IPS DF 4.7 (cell line): ENCODE measurements around the gene NR1H3.

Experiments used
- DNase-seq: peaks from one replicate; pipeline ENCODE4 v3.0.0-alpha.2; 2013; ENCODE audit warnings: low spot score; ENCODE audit errors: extremely low read depth

Gene NR1H3

GRCh38 chr11:47269829-47270305 lies 12.1 kb downstream of the NR1H3 start, which contains the start of gene MADD:
Gene MADD, plus strand, starts transcription at chr11:47270133.
- no peak for DNase-seq

DNA sequence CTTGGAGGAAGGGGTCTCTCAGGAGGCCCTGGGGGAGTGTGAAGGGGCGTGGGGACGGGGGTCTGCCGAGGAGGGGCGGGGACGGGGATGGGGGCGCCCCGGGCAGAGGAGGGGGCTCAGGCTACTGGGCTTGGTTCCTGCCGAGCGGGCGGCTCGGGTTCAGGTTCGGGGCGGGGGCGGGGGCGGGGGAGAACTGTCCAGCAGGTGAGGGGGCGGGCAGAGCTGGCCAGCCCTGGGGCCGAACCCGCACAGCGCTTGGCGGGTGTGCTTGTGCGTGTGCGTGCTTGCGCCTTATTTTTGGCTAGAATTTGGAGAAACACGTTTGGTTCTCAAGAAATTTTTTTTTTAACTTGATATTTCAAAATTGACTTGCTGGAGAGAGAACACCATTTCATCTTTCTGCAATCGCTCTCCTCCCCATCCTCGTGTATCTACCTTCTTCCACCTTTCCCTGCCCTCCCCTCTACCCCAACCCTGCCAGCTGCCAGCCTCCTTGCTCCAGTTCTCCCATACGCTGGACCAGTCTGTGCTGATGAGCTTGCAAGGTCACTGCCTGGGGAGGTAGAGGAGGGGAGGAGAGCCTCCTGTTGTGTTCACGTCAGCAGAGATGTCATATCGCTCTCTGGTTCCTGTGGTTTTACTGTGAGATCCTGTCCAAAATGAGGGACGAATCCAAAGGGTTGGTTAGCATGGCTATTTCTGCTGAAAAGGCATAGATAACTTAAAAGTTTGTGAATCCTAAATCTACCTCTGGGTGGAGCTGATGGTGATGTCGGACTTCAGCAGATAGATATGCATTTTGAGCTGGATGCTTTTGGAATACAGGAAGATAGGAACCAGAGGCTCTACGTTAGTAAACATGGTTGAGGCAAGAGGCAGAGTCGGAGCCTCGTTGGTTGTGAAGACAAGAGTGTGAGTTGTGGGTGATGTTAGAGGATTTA lies 12.8 kb downstream of the NR1H3 start:
- no peak for DNase-seq

GRCh38 chr11:47271328-47271727 lies 13.5 kb downstream of the NR1H3 start:
- no peak for DNase-seq

DNA sequence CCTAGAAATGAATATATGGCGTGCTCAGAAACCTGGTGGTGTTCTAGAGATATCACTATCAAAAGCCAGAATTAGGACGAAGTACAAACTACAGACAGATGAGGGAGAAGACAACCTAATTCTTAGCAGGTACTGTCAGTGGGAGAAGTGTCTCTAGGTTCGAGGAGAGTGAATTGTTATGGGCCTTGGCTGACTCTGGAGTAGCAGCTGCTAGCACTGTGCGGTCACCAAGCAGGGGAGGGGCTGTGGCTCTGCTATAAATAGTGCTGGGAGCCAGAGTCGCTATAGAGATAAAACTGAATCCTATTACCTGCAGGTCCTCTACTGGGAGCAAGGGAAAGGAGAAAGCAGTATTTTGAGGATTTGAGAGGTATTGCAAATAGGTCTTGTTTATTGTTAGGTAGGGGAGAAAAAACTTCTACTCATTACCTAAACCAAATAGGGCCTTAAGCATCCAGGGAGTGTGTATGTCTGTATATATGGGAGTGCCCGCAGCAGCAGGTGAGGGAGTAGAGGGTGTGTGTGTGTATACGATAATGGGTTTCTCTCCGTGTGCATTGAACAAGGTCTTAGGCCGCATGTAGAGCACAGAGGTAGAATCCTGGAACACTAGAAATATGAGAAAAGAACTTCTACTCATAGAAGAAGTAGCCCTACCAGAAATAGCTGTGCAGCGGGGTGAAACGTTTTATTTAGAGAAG lies 14.3 kb downstream of the NR1H3 start:
- DNase-seq: no peak

- DNase-seq: no peak
Measured at GRCh38 chr11:47272706-47273105, 14.9 kb downstream of the NR1H3 start.

DNA sequence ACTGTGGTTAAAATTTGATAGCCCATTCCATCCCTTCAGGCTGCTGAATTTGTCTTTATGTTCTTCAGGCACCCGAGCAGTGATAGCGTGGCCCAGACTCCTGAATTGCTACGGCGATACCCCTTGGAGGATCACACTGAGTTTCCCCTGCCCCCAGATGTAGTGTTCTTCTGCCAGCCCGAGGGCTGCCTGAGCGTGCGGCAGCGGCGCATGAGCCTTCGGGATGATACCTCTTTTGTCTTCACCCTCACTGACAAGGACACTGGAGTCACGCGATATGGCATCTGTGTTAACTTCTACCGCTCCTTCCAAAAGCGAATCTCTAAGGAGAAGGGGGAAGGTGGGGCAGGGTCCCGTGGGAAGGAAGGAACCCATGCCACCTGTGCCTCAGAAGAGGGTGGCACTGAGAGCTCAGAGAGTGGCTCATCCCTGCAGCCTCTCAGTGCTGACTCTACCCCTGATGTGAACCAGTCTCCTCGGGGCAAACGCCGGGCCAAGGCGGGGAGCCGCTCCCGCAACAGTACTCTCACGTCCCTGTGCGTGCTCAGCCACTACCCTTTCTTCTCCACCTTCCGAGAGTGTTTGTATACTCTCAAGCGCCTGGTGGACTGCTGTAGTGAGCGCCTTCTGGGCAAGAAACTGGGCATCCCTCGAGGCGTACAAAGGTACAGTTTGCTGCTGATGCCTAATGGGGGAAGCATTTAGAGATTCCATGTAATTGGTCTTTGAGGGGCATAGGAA lies 16.9 kb downstream of the NR1H3 start:
- DNase-seq: no peak

- DNase-seq: no peak
Measured at GRCh38 chr11:47276923-47277322, 19.1 kb downstream of the NR1H3 start.

- no peak for DNase-seq
Measured at GRCh38 chr11:47278058-47278457, 20.3 kb downstream of the NR1H3 start.

- no peak for DNase-seq
Measured at GRCh38 chr11:47278769-47279168, 21.0 kb downstream of the NR1H3 start.

GRCh38 chr11:47280099-47280498 lies 22.3 kb downstream of the NR1H3 start:
- no peak for DNase-seq

DNA sequence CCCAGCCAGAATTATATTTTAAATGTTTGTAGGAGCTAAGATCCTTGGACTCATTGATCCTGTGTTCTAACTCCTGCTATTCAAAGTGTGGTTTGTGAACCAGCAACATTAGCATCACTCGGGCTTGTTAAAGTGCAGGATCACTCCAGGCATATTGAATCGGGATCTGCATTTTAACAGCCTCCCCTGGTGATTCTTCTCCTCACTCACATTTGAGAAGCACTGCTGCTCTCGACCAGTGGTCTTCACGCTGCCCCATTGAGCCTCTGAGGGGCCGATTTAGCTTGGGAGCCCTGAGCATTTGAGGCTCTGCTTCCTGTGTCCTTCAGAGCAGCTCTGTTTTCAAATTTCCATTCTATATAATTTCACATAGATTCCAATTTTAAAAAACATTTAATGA lies 23.1 kb downstream of the NR1H3 start:
- no peak for DNase-seq

- DNase-seq: no peak
Measured at GRCh38 chr11:47282462-47282861, 24.7 kb downstream of the NR1H3 start.

GRCh38 chr11:47284151-47284550 lies 26.4 kb downstream of the NR1H3 start:
- DNase-seq: no peak

GRCh38 chr11:47285969-47286770 lies 28.4 kb downstream of the NR1H3 start:
- DNase-seq: no peak

GRCh38 chr11:47288066-47288465 lies 30.3 kb downstream of the NR1H3 start:
- DNase-seq: no peak

DNA sequence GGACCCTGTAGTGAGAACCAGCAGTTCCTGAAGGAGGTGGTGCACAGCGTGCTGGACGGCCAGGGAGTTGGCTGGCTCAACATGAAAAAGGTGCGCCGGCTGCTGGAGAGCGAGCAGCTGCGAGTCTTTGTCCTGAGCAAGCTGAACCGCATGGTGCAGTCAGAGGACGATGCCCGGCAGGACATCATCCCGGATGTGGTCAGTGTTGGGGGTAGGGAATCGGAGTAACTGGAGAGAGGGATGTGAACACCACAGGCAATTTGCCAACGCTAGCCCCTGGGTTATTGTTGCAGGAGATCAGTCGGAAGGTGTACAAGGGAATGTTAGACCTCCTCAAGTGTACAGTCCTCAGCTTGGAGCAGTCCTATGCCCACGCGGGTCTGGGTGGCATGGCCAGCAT lies 32.1 kb downstream of the NR1H3 start:
- DNase-seq: no peak

GRCh38 chr11:47295385-47295784 lies 37.6 kb downstream of the NR1H3 start:
- no peak for DNase-seq

DNA sequence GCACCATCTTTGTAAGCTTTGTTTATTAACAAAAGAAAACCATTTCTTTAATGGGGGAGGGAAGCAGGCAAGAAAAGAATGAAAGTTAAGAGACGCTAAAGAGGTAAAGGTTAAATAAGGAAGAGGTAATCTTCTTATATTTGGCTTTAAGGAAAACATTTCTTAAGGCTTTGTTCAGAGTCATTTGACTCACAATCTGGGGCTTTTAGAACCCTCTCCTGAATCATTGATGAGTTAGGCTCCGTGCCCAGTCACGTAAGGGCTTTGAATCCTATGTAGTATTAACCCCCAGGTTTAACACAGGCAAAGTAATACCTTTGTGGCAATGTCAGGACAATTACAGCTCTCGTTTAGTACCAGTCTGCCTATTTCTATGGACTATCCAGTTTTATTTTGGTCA lies 38.2 kb downstream of the NR1H3 start:
- DNase-seq: no peak

GRCh38 chr11:47299078-47299477 lies 41.3 kb downstream of the NR1H3 start:
- DNase-seq: no peak

DNA sequence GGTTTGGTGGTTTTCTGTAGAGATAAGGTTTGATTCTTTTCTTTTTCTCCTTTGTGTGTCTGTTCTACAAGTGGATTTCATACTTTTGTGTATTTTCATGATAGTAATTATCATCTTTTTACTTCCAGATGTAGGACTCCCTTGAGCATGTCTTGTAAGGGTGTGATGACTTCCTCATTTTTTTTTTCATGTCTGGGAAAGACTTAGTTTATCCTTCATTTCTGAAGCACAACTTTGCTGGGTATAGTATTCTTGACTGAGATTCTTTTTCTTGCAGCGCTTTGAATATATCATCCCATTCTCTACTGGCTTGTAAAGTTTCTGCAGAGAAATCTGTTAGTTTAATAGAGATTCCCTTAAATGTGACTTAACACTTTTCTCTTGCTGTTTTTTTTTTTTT lies 45.1 kb downstream of the NR1H3 start:
- DNase-seq: no peak
